ENCODE data around the gene CNTN5. TPM values are rescaled to one million over a fixed set of nuclear protein-coding genes. Genes with fewer than 3 reads are reported as not detected.

Gene CNTN5
- total and polyA plus RNA-seq, 2 donors (not counting 1 experiment from before 2014, with no cell fraction given), result not detected

- intact Hi-C loops (cut with micrococcal nuclease), result no loop called here
- TF ChIP-seq EZH2 (IDR thresholded peaks at IDR 0.05; ENCODE audit: borderline replicate concordance, insufficient read depth, low read depth, low read length, poor library complexity, severe bottlenecking), result no peak
- TF ChIP-seq, protein P1, sequence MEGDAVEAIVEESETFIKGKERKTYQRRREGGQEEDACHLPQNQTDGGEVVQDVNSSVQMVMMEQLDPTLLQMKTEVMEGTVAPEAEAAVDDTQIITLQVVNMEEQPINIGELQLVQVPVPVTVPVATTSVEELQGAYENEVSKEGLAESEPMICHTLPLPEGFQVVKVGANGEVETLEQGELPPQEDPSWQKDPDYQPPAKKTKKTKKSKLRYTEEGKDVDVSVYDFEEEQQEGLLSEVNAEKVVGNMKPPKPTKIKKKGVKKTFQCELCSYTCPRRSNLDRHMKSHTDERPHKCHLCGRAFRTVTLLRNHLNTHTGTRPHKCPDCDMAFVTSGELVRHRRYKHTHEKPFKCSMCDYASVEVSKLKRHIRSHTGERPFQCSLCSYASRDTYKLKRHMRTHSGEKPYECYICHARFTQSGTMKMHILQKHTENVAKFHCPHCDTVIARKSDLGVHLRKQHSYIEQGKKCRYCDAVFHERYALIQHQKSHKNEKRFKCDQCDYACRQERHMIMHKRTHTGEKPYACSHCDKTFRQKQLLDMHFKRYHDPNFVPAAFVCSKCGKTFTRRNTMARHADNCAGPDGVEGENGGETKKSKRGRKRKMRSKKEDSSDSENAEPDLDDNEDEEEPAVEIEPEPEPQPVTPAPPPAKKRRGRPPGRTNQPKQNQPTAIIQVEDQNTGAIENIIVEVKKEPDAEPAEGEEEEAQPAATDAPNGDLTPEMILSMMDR (IDR thresholded peaks at IDR 0.05), result no peak
- H3K27ac Mint-ChIP-seq, result no peak overlapping the region
- Histone ChIP-seq H3K27ac (ENCODE audit: low read length in 2 of 2) (no peak overlapping the region), H3K4me2 (replicated peaks; ENCODE audit: low read depth, low read length, poor library complexity, severe bottlenecking) (no peak overlapping the region), H3K4me1 (ENCODE audit: control insufficient read depth in 2 of 2, insufficient read depth in 2 of 2, low read length in 2 of 2) (no peaks in the 10 kb centered on the region), H3K79me2 (ENCODE audit: control insufficient read depth, insufficient read depth, low read length) (no peaks in the 10 kb centered on the region), H3K27me3 (replicated peaks in 1 of 4; ENCODE audit: control extremely low read depth in 1 of 4, control insufficient read depth in 3 of 4, insufficient read depth in 4 of 4, low read length in 3 of 4) (no peaks in the 10 kb centered on the region), H3K36me3 (replicated peaks in 1 of 2; ENCODE audit: control extremely low read depth in 1 of 2, control insufficient read depth in 1 of 2, extremely low read depth in 1 of 2, insufficient read depth in 2 of 2, low read length in 1 of 2) (no peaks in the 10 kb centered on the region), H3K4me3 (ENCODE audit: control extremely low read depth in 1 of 5, extremely low read depth in 1 of 5, insufficient read depth in 1 of 5, low read depth in 2 of 5, low read length in 4 of 5) (no peak overlapping the region), H3K9me3 (ENCODE audit: control extremely low read depth in 1 of 3, control insufficient read depth in 2 of 3, insufficient read depth in 1 of 3, low read length in 2 of 3) (no peaks in the 10 kb centered on the region), H3K9ac (ENCODE audit: low read length) (no peak overlapping the region), H2AFZ (ENCODE audit: insufficient read depth, low read depth, low read length, poor library complexity, severe bottlenecking) (no peak overlapping the region), H4K20me1 (ENCODE audit: control insufficient read depth, insufficient read depth, low read length, poor library complexity, severe bottlenecking) (no peaks in the 10 kb centered on the region)
- H3K4me1 Mint-ChIP-seq, result no peaks in the 10 kb centered on the region
- POLR2A ChIA-PET, result no interaction called here
- H3K9me3 Mint-ChIP-seq (ENCODE audit: insufficient read depth), result no peaks in the 10 kb centered on the region
- H3K27me3 Mint-ChIP-seq, result no peaks in the 10 kb centered on the region
- DNase-seq, result no peak
- no peak for ATAC-seq (ENCODE audit: low read depth)
- no peak overlapping the region for H3K4me3 Mint-ChIP-seq
- CTCF ChIA-PET, result no interaction called here
Observed at GRCh38 chr11:99584830-99585229, 564.1 kb downstream of the CNTN5 start.

DNA sequence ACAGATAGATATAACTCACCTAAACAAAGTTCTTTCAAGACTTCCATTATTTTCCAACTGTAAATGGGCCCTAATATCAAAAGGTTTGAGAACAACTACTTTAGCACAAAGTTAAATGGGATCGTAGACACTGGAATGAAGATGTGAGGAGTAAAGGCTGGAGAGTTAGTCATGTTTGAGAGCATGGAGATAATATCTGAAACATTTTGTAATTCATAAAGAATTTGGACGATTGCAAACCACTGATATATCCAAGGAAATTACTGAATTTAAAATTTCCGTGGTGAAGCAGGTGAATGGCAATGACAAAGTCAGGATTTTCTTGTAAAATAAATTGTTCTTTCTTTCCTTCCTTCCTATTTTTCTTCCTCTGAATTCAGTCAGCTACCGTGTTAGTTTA lies 564.9 kb downstream of the CNTN5 start:
- H3K4me1 ChIP-seq (ENCODE audit: control insufficient read depth in 2 of 2, insufficient read depth in 2 of 2, low read length in 2 of 2), result no peaks in the 10 kb centered on the region
- H3K79me2 ChIP-seq (ENCODE audit: control insufficient read depth, insufficient read depth, low read length), result no peaks in the 10 kb centered on the region
- no peak for ATAC-seq (ENCODE audit: low read depth)
- TF ChIP-seq, protein P1 (IDR thresholded peaks at IDR 0.05), result no peak
- TF ChIP-seq EZH2 (IDR thresholded peaks at IDR 0.05; ENCODE audit: borderline replicate concordance, insufficient read depth, low read depth, low read length, poor library complexity, severe bottlenecking), result no peak
- intact Hi-C loops (cut with micrococcal nuclease), result no loop called here
- H3K9ac ChIP-seq (ENCODE audit: low read length), result no peak overlapping the region
- no peaks in the 10 kb centered on the region for H4K20me1 ChIP-seq (ENCODE audit: control insufficient read depth, insufficient read depth, low read length, poor library complexity, severe bottlenecking)
- H3K36me3 ChIP-seq (replicated peaks in 1 of 2; ENCODE audit: control extremely low read depth in 1 of 2, control insufficient read depth in 1 of 2, extremely low read depth in 1 of 2, insufficient read depth in 2 of 2, low read length in 1 of 2), result no peaks in the 10 kb centered on the region
- no peaks in the 10 kb centered on the region for H3K9me3 Mint-ChIP-seq (ENCODE audit: insufficient read depth)
- no peak for DNase-seq
- WGBS (ENCODE audit: insufficient coverage), result no CpG with 5 or more reads among the region's 4 CpGs
- POLR2A ChIA-PET, result no interaction called here
- CTCF ChIA-PET, result no interaction called here
- H3K9me3 ChIP-seq (ENCODE audit: control extremely low read depth in 1 of 3, control insufficient read depth in 2 of 3, insufficient read depth in 1 of 3, low read length in 2 of 3), result no peaks in the 10 kb centered on the region
- no peaks in the 10 kb centered on the region for H3K4me1 Mint-ChIP-seq
- H3K27me3 ChIP-seq (replicated peaks in 1 of 4; ENCODE audit: control extremely low read depth in 1 of 4, control insufficient read depth in 3 of 4, insufficient read depth in 4 of 4, low read length in 3 of 4), result no peaks in the 10 kb centered on the region
- no peaks in the 10 kb centered on the region for H3K27me3 Mint-ChIP-seq
- H3K27ac Mint-ChIP-seq, result no peak overlapping the region
- no peak overlapping the region for H3K4me2 ChIP-seq (replicated peaks; ENCODE audit: low read depth, low read length, poor library complexity, severe bottlenecking)
- H2AFZ ChIP-seq (ENCODE audit: insufficient read depth, low read depth, low read length, poor library complexity, severe bottlenecking), result no peak overlapping the region
- no peak overlapping the region for H3K4me3 ChIP-seq (ENCODE audit: control extremely low read depth in 1 of 5, extremely low read depth in 1 of 5, insufficient read depth in 1 of 5, low read depth in 2 of 5, low read length in 4 of 5)
- no peak overlapping the region for H3K27ac ChIP-seq (ENCODE audit: low read length in 2 of 2)
- H3K4me3 Mint-ChIP-seq, result no peak overlapping the region

Measured in B cell (primary cell).